ENCODE measurements around the gene GBA2.

DNA sequence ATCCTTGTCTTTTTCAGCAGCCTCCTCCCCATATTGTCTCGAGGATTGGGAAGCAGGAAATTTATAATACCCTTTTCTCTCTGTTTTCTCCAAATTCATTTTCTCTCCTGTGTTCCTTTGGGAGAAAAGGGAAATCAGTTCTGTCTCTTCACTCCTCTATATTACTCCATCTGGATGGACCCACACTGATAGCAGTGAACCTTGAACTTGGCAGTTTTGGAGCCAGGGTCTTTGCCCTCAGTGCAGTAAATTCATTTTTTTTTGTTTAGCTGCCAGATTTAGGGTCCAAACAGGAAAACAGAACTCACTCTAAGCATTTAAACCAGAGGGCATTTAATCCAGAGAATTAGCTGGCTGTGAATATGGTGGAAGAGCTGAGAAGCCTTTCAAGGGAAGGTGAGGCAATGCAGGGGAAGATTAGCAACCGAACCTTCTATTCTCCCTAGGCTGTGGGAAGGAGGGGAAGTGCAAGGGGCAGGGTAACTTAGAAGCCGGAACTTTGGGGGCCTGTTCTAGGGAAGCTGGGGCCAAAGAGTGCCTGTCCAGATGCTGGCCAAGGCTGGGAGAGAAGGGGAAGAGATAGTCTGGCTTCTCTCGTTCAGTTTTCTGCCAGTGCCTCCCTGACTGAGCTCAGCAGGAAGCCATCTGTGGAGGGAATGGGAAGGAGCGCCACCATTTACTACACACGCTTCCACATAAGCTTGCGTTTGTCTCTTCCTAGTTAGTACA is 26.0 kb upstream of the GBA2 start:
- TF ChIP-seq FOXM1 (IDR thresholded peaks at IDR 0.05; ENCODE audit: borderline replicate concordance, low read depth) (no peak), CREB1 (IDR thresholded peaks at IDR 0.05; ENCODE audit: low read depth) (no peak), TAF1 (IDR thresholded peaks at IDR 0.05; ENCODE audit: low read depth) (no peak), YY1 (IDR thresholded peaks at IDR 0.05; ENCODE audit: low read depth) (no peak), RAD21 (IDR thresholded peaks at IDR 0.05; ENCODE audit: low read depth) (no peak), NFIC (IDR thresholded peaks at IDR 0.05) (no peak), ZBTB7A (IDR thresholded peaks at IDR 0.05; ENCODE audit: low read depth) (no peak), EGR1 (IDR thresholded peaks at IDR 0.05) (no peak), TCF12 (IDR thresholded peaks at IDR 0.05; ENCODE audit: low read depth) (no peak), CEBPB (IDR thresholded peaks at IDR 0.05) (no peak)
- TF ChIP-seq, protein P1, sequence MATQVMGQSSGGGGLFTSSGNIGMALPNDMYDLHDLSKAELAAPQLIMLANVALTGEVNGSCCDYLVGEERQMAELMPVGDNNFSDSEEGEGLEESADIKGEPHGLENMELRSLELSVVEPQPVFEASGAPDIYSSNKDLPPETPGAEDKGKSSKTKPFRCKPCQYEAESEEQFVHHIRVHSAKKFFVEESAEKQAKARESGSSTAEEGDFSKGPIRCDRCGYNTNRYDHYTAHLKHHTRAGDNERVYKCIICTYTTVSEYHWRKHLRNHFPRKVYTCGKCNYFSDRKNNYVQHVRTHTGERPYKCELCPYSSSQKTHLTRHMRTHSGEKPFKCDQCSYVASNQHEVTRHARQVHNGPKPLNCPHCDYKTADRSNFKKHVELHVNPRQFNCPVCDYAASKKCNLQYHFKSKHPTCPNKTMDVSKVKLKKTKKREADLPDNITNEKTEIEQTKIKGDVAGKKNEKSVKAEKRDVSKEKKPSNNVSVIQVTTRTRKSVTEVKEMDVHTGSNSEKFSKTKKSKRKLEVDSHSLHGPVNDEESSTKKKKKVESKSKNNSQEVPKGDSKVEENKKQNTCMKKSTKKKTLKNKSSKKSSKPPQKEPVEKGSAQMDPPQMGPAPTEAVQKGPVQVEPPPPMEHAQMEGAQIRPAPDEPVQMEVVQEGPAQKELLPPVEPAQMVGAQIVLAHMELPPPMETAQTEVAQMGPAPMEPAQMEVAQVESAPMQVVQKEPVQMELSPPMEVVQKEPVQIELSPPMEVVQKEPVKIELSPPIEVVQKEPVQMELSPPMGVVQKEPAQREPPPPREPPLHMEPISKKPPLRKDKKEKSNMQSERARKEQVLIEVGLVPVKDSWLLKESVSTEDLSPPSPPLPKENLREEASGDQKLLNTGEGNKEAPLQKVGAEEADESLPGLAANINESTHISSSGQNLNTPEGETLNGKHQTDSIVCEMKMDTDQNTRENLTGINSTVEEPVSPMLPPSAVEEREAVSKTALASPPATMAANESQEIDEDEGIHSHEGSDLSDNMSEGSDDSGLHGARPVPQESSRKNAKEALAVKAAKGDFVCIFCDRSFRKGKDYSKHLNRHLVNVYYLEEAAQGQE (IDR thresholded peaks at IDR 0.05; ENCODE audit: low read depth) = no peak
- TF ChIP-seq, protein P2, sequence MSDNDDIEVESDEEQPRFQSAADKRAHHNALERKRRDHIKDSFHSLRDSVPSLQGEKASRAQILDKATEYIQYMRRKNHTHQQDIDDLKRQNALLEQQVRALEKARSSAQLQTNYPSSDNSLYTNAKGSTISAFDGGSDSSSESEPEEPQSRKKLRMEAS (IDR thresholded peaks at IDR 0.05) = no peak
